Measurements from ENCODE around the gene OSBPL6. TPM values are rescaled to one million over a fixed set of nuclear protein-coding genes. Genes with fewer than 3 reads are reported as not detected.
"Not testable (repeated sequence)": the region's sequence is repeated elsewhere in the genome, so short reads cannot be mapped to it uniquely, and the experiment has no call there.

The OSBPL6 gene
- total RNA-seq, 1 experiment from 2014 or later, result 2.3 TPM

DNA sequence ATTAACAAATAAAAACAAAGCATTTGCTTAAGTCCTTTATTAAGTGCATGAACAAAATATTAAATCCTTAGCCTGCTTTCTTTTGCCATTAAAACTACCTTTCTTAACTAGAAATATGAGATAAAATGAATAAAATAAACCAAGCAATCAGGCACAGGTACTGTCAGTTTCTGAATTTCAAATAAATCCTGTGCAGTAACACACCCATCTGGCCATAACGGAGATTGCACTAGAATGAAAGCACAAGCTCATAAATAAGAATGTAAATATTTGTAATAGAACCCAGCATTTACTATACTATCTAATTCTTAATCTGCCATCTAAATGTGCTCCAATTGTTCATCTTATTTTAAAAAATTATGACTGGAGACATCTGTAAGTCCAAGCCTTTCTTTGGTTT lies 224.8 kb downstream of the OSBPL6 start:
- intact Hi-C loops (cut with micrococcal nuclease; ENCODE audit: unreplicated experiment), result loop anchor here (1.0 to 10.0 kb wide), 4 partner anchors 113 to 514 kb away; no protein-coding TSS in a partner anchor
- no TSS peak for BruUV-seq (replicated peaks)
- Mint-ChIP-seq H3K36me3 (ENCODE audit: insufficient read depth, unreplicated experiment) (no peaks in the 10 kb centered on the region), H3K9me3 (ENCODE audit: low read depth, unreplicated experiment) (no peaks in the 10 kb centered on the region), H3K4me3 (ENCODE audit: low read depth, unreplicated experiment) (no peak overlapping the region), H3K4me1 (ENCODE audit: low read depth, unreplicated experiment) (no peaks in the 10 kb centered on the region), H3K27ac (ENCODE audit: unreplicated experiment) (no peak overlapping the region), H3K27me3 (ENCODE audit: unreplicated experiment) (no peaks in the 10 kb centered on the region)
- TF ChIP-seq, protein P1, sequence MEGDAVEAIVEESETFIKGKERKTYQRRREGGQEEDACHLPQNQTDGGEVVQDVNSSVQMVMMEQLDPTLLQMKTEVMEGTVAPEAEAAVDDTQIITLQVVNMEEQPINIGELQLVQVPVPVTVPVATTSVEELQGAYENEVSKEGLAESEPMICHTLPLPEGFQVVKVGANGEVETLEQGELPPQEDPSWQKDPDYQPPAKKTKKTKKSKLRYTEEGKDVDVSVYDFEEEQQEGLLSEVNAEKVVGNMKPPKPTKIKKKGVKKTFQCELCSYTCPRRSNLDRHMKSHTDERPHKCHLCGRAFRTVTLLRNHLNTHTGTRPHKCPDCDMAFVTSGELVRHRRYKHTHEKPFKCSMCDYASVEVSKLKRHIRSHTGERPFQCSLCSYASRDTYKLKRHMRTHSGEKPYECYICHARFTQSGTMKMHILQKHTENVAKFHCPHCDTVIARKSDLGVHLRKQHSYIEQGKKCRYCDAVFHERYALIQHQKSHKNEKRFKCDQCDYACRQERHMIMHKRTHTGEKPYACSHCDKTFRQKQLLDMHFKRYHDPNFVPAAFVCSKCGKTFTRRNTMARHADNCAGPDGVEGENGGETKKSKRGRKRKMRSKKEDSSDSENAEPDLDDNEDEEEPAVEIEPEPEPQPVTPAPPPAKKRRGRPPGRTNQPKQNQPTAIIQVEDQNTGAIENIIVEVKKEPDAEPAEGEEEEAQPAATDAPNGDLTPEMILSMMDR (IDR thresholded peaks at IDR 0.05; ENCODE audit: unreplicated experiment), result no peak
- DNase-seq, result no peak
- CTCF ChIA-PET, result interaction anchor here (0.9 to 1.3 kb wide), 3 partner anchors 30 to 307 kb away, joined by 3 read pairs; partner anchors contain the start of gene RBM45

DNA sequence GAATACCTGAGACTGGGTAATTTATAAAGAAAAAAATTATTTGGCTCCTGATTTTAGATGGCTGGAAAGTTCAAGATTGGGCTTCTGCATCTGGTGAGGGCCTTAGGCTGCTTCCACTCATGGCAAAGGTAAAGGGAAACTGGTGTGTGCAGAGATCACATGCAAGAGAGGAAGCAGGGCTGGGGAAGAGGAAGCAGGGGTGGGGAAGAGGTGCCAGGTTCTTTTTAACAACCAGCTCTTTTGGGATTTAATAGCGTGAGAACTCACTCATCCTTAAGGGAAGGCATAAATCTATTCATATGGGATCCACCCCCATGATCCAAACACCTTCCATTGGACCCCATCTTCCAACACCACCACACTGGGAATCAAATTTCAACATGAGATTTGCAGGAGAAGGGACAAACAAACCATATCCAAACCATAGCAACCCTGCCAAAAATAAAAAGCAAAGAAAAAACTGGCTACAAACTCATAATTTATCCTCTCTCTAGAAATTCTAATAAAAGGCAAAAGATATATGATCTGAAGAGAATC lies 226.2 kb downstream of the OSBPL6 start:
- TF ChIP-seq, protein P1 (IDR thresholded peaks at IDR 0.05; ENCODE audit: unreplicated experiment), result no peak
- no peaks in the 10 kb centered on the region for H3K4me1 Mint-ChIP-seq (ENCODE audit: low read depth, unreplicated experiment)
- H3K4me3 Mint-ChIP-seq (ENCODE audit: low read depth, unreplicated experiment), result no peak overlapping the region
- DNase-seq, result no peak
- no peak overlapping the region for H3K27ac Mint-ChIP-seq (ENCODE audit: unreplicated experiment)
- no TSS peak for BruUV-seq (replicated peaks)
- H3K36me3 Mint-ChIP-seq (ENCODE audit: insufficient read depth, unreplicated experiment), result no peaks in the 10 kb centered on the region
- no peaks in the 10 kb centered on the region for H3K9me3 Mint-ChIP-seq (ENCODE audit: low read depth, unreplicated experiment)
- intact Hi-C loops (cut with micrococcal nuclease; ENCODE audit: unreplicated experiment), result no loop called here
- no peaks in the 10 kb centered on the region for H3K27me3 Mint-ChIP-seq (ENCODE audit: unreplicated experiment)
- CTCF ChIA-PET, result no interaction called here

GRCh38 chr2:178422097-178422496 lies 227.8 kb downstream of the OSBPL6 start:
- H3K36me3 Mint-ChIP-seq (ENCODE audit: insufficient read depth, unreplicated experiment), result no peaks in the 10 kb centered on the region
- no TSS peak for BruUV-seq (replicated peaks)
- no peak for DNase-seq
- TF ChIP-seq, protein P1 (IDR thresholded peaks at IDR 0.05; ENCODE audit: unreplicated experiment), result no peak
- no peaks in the 10 kb centered on the region for H3K4me1 Mint-ChIP-seq (ENCODE audit: low read depth, unreplicated experiment)
- H3K9me3 Mint-ChIP-seq (ENCODE audit: low read depth, unreplicated experiment), result no peaks in the 10 kb centered on the region
- no peaks in the 10 kb centered on the region for H3K27me3 Mint-ChIP-seq (ENCODE audit: unreplicated experiment)
- CTCF ChIA-PET, result no interaction called here
- intact Hi-C loops (cut with micrococcal nuclease; ENCODE audit: unreplicated experiment), result no loop called here
- H3K4me3 Mint-ChIP-seq (ENCODE audit: low read depth, unreplicated experiment), result no peak overlapping the region
- H3K27ac Mint-ChIP-seq (ENCODE audit: unreplicated experiment), result no peak overlapping the region

DNA sequence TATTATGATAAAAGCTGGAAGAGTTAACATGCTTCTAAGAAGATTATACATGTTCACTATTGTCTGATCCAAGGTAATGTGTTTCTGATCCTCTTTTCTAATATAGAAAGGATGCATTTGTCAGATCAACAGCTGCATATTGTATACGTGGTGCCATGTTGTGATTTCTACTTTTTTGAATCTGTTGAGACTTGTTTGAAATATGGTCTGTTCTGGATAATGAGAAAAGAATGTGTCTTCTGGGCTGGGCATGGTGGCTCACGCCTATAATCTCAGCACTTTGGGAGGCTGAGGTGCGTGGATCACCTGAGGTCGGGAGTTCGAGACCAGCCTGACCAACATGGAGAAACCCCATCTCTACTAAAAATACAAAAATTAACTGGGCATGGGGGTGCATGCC lies 229.4 kb downstream of the OSBPL6 start:
- H3K4me1 Mint-ChIP-seq (ENCODE audit: low read depth, unreplicated experiment); intact Hi-C loops (cut with micrococcal nuclease; ENCODE audit: unreplicated experiment); H3K4me3 Mint-ChIP-seq (ENCODE audit: low read depth, unreplicated experiment); H3K27ac Mint-ChIP-seq (ENCODE audit: unreplicated experiment); H3K36me3 Mint-ChIP-seq (ENCODE audit: insufficient read depth, unreplicated experiment); BruUV-seq (replicated peaks); H3K9me3 Mint-ChIP-seq (ENCODE audit: low read depth, unreplicated experiment); CTCF ChIA-PET; H3K27me3 Mint-ChIP-seq (ENCODE audit: unreplicated experiment); DNase-seq: not testable (repeated sequence)

- Mint-ChIP-seq H3K9me3 (ENCODE audit: low read depth, unreplicated experiment) (no peaks in the 10 kb centered on the region), H3K4me3 (ENCODE audit: low read depth, unreplicated experiment) (no peak overlapping the region), H3K27ac (ENCODE audit: unreplicated experiment) (no peak overlapping the region), H3K4me1 (ENCODE audit: low read depth, unreplicated experiment) (no peaks in the 10 kb centered on the region), H3K27me3 (ENCODE audit: unreplicated experiment) (no peaks in the 10 kb centered on the region), H3K36me3 (ENCODE audit: insufficient read depth, unreplicated experiment) (peaks cover 8% of the 10 kb centered on the region)
- CTCF ChIA-PET, result interaction anchor here (1.1 kb wide), 1 partner anchor 11 kb away, joined by 3 read pairs; no protein-coding TSS in a partner anchor
- intact Hi-C loops (cut with micrococcal nuclease; ENCODE audit: unreplicated experiment), result no loop called here
- no TSS peak for BruUV-seq (replicated peaks)
- TF ChIP-seq, protein P1 (IDR thresholded peaks at IDR 0.05; ENCODE audit: unreplicated experiment), result no peak
- no peak for DNase-seq
Observed at GRCh38 chr2:178425255-178425827, 231.0 kb downstream of the OSBPL6 start.

Measured in Calu3 (cell line).